H1 (cell line): Measurements from ENCODE around the gene HLA-DQA1. TPM values are rescaled to one million over a fixed set of nuclear protein-coding genes. Genes with fewer than 3 reads are reported as not detected.

Experiments used
- CTCF ChIA-PET: fragments of 300-600 bp; sonication (Branson Sonifier 250); formaldehyde crosslinking; loops from one replicate; lab custom pipeline; 2021; ENCODE audit not compliant: partially characterized antibody; lab: Charles Lee
- POLR2A ChIA-PET: fragments of 300-600 bp; sonication (Branson Sonifier 250); formaldehyde crosslinking; loops from one replicate; lab custom pipeline; 2021; ENCODE audit warnings: inconsistent platforms; ENCODE audit not compliant: partially characterized antibody; lab: Charles Lee
- DNase-seq, 2 experiments: peaks; one replicate each; pipeline versions ENCODE4 v3.0.0 to v3.0.0-alpha.2; 2010 to 2022; ENCODE audit warnings: low spot score in 2 of 2, low read depth in 1 of 2, mixed read lengths in 1 of 2
- FAIRE-seq: peaks from 2 replicates; lab custom pipeline; 2011; peaks lifted over from hg19 to GRCh38; lab: Jason Lieb, UNC
- H2AFZ ChIP-seq: 2 replicates; pipeline ENCODE4 v1.8.1; 2012; ENCODE audit warnings: low read length, inconsistent platforms
- H2AK5ac ChIP-seq: 2 replicates; pipeline ENCODE4 v1.6.1; 2013; ENCODE audit warnings: low read depth, low read length
- H2BK120ac ChIP-seq: replicated peaks from 2 replicates; pipeline ENCODE3; 2013; ENCODE audit warnings: low read depth, low read length, inconsistent platforms
- H2BK12ac ChIP-seq: 2 replicates; pipeline ENCODE4 v1.6.1; 2013; ENCODE audit warnings: low read depth, low read length
- H2BK15ac ChIP-seq: 2 replicates; pipeline ENCODE4 v1.6.1; 2013; ENCODE audit warnings: low read length
- H2BK20ac ChIP-seq: 2 replicates; pipeline ENCODE4 v1.6.1; 2013; ENCODE audit warnings: low read length
- H2BK5ac ChIP-seq: 2 replicates; pipeline ENCODE4 v1.6.1; 2013; ENCODE audit warnings: low read depth, low read length
- H3K14ac ChIP-seq: 2 replicates; pipeline ENCODE4 v1.6.1; 2013; ENCODE audit warnings: inconsistent platforms; ENCODE audit not compliant: insufficient read length
- H3K18ac ChIP-seq: 2 replicates; pipeline ENCODE4 v1.6.1; 2013; ENCODE audit warnings: low read length; ENCODE audit errors: extremely low read depth
- H3K23ac ChIP-seq: 2 replicates; pipeline ENCODE4 v1.6.1; 2013; ENCODE audit warnings: inconsistent platforms; ENCODE audit not compliant: insufficient read length
- H3K23me2 ChIP-seq: 2 replicates; pipeline ENCODE4 v1.6.1; 2013; ENCODE audit warnings: low read depth, low read length
- H3K27ac ChIP-seq: 2 replicates; pipeline ENCODE4 v1.6.1; 2011; ENCODE audit warnings: low read depth, low read length, inconsistent platforms
- H3K27me3 ChIP-seq, 4 experiments: replicated peaks in 1 of 4; 1 replicate in 1 of 4; 2 replicates in 3 of 4; pipeline versions ENCODE4 v1.6.1 to v1.8.1; 2011 to 2013; ENCODE audit warnings: low read length in 3 of 4, mild to moderate bottlenecking in 3 of 4, inconsistent platforms in 2 of 4, mixed read lengths in 2 of 4, moderate library complexity in 1 of 4; ENCODE audit not compliant: control insufficient read depth in 3 of 4, insufficient read depth in 3 of 4; ENCODE audit errors: extremely low read depth in 1 of 4
- H3K36me3 ChIP-seq, 4 experiments: 2 replicates each; pipeline versions ENCODE4 v1.6.1 to v1.8.1; 2011 to 2013; ENCODE audit warnings: mild to moderate bottlenecking in 4 of 4, low read length in 3 of 4, moderate library complexity in 2 of 4, control low read depth in 1 of 4, inconsistent platforms in 1 of 4; ENCODE audit not compliant: insufficient read depth in 4 of 4, control insufficient read depth in 2 of 4
- H3K4ac ChIP-seq: replicated peaks from 2 replicates; pipeline ENCODE3; 2013; ENCODE audit warnings: low read length, low read depth, mixed read lengths, inconsistent platforms; ENCODE audit not compliant: insufficient read length
- H3K4me1 ChIP-seq, 4 experiments: replicated peaks in 1 of 4; 1 replicate in 1 of 4; 2 replicates in 3 of 4; pipeline versions ENCODE4 v1.6.1 to v1.8.1; 2011 to 2013; ENCODE audit warnings: low read length in 3 of 4, inconsistent platforms in 2 of 4, mixed read lengths in 1 of 4; ENCODE audit not compliant: insufficient read depth in 4 of 4, control insufficient read depth in 3 of 4
- H3K4me2 ChIP-seq, 2 experiments: 2 replicates each; pipeline versions ENCODE4 v1.6.1 to v1.8.1; 2011 to 2013; ENCODE audit warnings: low read depth in 2 of 2, low read length in 2 of 2, control low read depth in 1 of 2, inconsistent platforms in 1 of 2, mild to moderate bottlenecking in 1 of 2; ENCODE audit not compliant: insufficient read depth in 1 of 2
- H3K4me3 ChIP-seq, 4 experiments: fragments of 200-600, 300-600 bp in 1 of 4; sonication (generic), shearing (Covaris generic), sonication (Bioruptor Twin) in 1 of 4; 2 replicates each; pipeline versions ENCODE4 v1.5.1 to v1.8.1; 2011 to 2016; ENCODE audit warnings: low read length in 4 of 4, low read depth in 3 of 4, control low read depth in 2 of 4, inconsistent platforms in 2 of 4, mild to moderate bottlenecking in 2 of 4, mixed read lengths in 1 of 4, moderate library complexity in 1 of 4; ENCODE audit not compliant: insufficient read depth in 2 of 4; ENCODE audit errors: extremely low read depth in 1 of 4
- H3K56ac ChIP-seq: replicated peaks from 2 replicates; pipeline ENCODE3; 2013; ENCODE audit warnings: low read depth, mild to moderate bottlenecking, mixed read lengths, low read length, inconsistent platforms; ENCODE audit not compliant: insufficient read length
- H3K79me1 ChIP-seq: 2 replicates; pipeline ENCODE4 v1.6.1; 2013; ENCODE audit warnings: low read depth, low read length, control low read depth
- H3K79me2 ChIP-seq, 2 experiments: 2 replicates each; pipeline versions ENCODE4 v1.6.1 to v1.8.1; 2012 to 2013; ENCODE audit warnings: low read length in 2 of 2, mild to moderate bottlenecking in 2 of 2, inconsistent platforms in 1 of 2; ENCODE audit not compliant: insufficient read depth in 2 of 2, control insufficient read depth in 1 of 2
- H3K9ac ChIP-seq, 4 experiments: replicated peaks in 1 of 4; 1 replicate in 1 of 4; 2 replicates in 3 of 4; pipeline versions ENCODE4 v1.6.1 to v1.8.1; 2011 to 2013; ENCODE audit warnings: low read depth in 3 of 4, low read length in 3 of 4, control low read depth in 2 of 4, mild to moderate bottlenecking in 2 of 4, moderate library complexity in 2 of 4, inconsistent platforms in 1 of 4; ENCODE audit errors: extremely low read depth in 1 of 4
- H3K9me3 ChIP-seq, 2 experiments: 2 replicates each; pipeline versions ENCODE4 v1.6.1 to v1.8.1; 2012 to 2013; ENCODE audit warnings: mild to moderate bottlenecking in 2 of 2, moderate library complexity in 2 of 2, control low read depth in 1 of 2, inconsistent platforms in 1 of 2, low read depth in 1 of 2, low read length in 1 of 2, mixed read lengths in 1 of 2; ENCODE audit not compliant: insufficient read depth in 2 of 2
- H4K20me1 ChIP-seq, 2 experiments: replicated peaks in 1 of 2; 2 replicates each; pipeline versions ENCODE3 to v1.8.1; 2011 to 2013; ENCODE audit warnings: inconsistent platforms in 2 of 2, low read length in 2 of 2, mild to moderate bottlenecking in 1 of 2; ENCODE audit not compliant: insufficient read depth in 2 of 2, control insufficient read depth in 1 of 2
- H4K5ac ChIP-seq: 2 replicates; pipeline ENCODE4 v1.6.1; 2013; ENCODE audit warnings: low read length, low read depth, mixed read lengths, inconsistent platforms; ENCODE audit not compliant: insufficient read length
- H4K8ac ChIP-seq: 2 replicates; pipeline ENCODE4 v1.8.0; 2013; ENCODE audit warnings: mild to moderate bottlenecking, moderate library complexity, low read length, inconsistent platforms; ENCODE audit not compliant: insufficient read depth; ENCODE audit errors: extremely low read depth
- H4K91ac ChIP-seq: replicated peaks from 2 replicates; pipeline ENCODE3; 2013; ENCODE audit warnings: low read length, mixed read lengths, inconsistent platforms; ENCODE audit not compliant: insufficient read length
- CEBPB ChIP-seq: IDR thresholded peaks from 2 replicates; pipeline ENCODE4 v1.6.1; 2012; ENCODE audit warnings: low read depth, low read length
- CREB1 ChIP-seq: IDR thresholded peaks from 2 replicates; pipeline ENCODE4 v1.6.1; 2012; ENCODE audit warnings: inconsistent platforms
- GTF2F1 ChIP-seq: IDR thresholded peaks from 2 replicates; pipeline ENCODE4 v1.6.1; 2012; ENCODE audit warnings: low read depth, low read length, improper control_type of control experiment, borderline replicate concordance
- RBBP5 ChIP-seq: IDR thresholded peaks from 2 replicates; pipeline ENCODE4 v1.7.1; 2012; ENCODE audit warnings: low read depth, mild to moderate bottlenecking, inconsistent platforms, low read length, moderate library complexity, borderline replicate concordance
- RFX5 ChIP-seq: IDR thresholded peaks from 2 replicates; pipeline ENCODE4 v1.6.1; 2011; ENCODE audit warnings: low read depth, low read length, improper control_type of control experiment, borderline replicate concordance
- SP2 ChIP-seq: IDR thresholded peaks from 2 replicates; pipeline ENCODE4 v1.6.1; 2012; ENCODE audit warnings: mild to moderate bottlenecking, low read length, inconsistent platforms
- TAF1 ChIP-seq: IDR thresholded peaks from 2 replicates; pipeline ENCODE4 v1.6.1; 2011; ENCODE audit warnings: mild to moderate bottlenecking, low read depth, low read length
- WGBS, 2 experiments: shearing (Covaris generic) in 1 of 2; methylation state at CpG; one replicate each; pipeline versions ENCODE4 v1.1.6 to v1.1.7; 2013 to 2015; ENCODE audit warnings: low lambda C conversion rate in 2 of 2, mixed read lengths in 2 of 2, inconsistent platforms in 1 of 2, low coverage in 1 of 2, missing lambda C conversion rate in 1 of 2; ENCODE audit not compliant: insufficient replicate concordance in 2 of 2, insufficient coverage in 1 of 2, insufficient read length in 1 of 2; ENCODE audit errors: extremely low coverage in 1 of 2, missing lambda C conversion rate in 1 of 2; 5-methylcytosine and 5-hydroxymethylcytosine counted together
- polyA plus RNA-seq, 7 experiments: library from polyadenylated mRNA; depleted of rRNA in 3 of 7; stranded (reverse) in 5 of 7; unstranded in 2 of 7; fragments of >200 nt in 5 of 7; fragments of 200-250 nt in 2 of 7; gene quantifications; 1 replicate in 5 of 7; 2 replicates in 1 of 7; 4 replicates in 1 of 7; pipeline versions ENCODE4 v1.2.1 to v1.2.3, GENCODE V29; 2011 to 2013; ENCODE audit warnings: missing spikeins in 2 of 7, mixed read lengths in 2 of 7
- total RNA-seq: library from RNA; stranded (reverse); fragmentation: NEBNext Ultra II Directional; extraction: Animal tissue kit (Norgen Biotek cat#: 25700); gene quantifications from 2 replicates; pipeline ENCODE4 v1.2.1, GENCODE V29; 2021

The HLA-DQA1 gene
- total and polyA plus RNA-seq, 2 of the 8 experiments (the other 6 are each of a cell fraction or from before 2014, with no cell fraction given) = 0.12 TPM; not detected in 1

DNA sequence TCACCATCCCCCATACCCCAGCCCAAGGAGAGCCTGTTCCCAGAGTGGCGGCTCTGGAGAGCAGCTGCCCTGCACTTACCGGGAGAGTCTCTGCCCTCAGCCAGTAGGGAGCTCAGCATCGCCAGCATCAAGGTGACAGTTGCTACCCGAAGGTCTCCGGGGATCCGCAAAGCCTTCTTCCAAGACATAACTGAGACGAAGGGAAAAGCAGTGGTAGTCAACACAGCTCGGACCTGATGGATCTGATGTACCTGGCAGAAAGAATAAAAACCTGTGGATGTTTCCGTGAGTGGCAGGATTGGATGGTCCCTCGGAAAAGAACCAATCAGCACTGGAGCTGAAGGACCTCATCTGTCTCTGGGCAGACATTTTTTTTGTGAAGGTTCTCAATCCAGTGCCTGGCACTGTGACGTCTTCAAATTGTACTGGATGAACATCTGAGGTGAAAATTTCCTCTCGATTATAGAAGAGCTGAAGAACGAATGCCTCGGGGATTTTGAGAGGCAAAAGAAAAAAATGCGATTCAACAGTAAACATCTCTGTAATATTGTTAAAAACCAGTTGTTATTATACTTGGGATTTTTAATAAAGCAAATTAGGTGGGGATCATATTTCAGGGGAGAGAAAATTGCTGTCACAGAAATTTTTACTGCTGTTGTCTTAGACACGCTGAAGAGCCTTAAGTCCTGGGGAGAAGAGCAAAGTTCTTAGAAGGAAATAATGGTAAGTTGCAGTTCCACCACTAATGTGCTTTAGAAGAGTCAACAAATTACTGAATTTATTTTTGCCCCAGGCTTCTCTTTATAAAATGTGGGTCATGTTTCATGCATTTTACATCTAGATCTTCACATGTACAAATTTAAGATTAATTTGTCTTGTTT lies 29.5 kb downstream of the HLA-DQA1 start, which contains the start of gene HLA-DQB1:
Gene HLA-DQB1 (minus strand): TSS at position 238 of the 881 bp plus-strand sequence. CDS start 50 bp downstream, at position 188.
- TF ChIP-seq CEBPB (no peak), SP2 (no peak), GTF2F1 (no peak), RFX5 (peak; percentile 91), CREB1 (peak; percentile 61; the same call in 1 of the 2 replicates), TAF1 (no peak), RBBP5 (no peak)
- TF ChIP-seq, all 59 proteins: peak for 2
- WGBS, 2 experiments = 37% methylated on average over 16 of the region's 16 CpGs; no CpG with 5 or more reads in 1 of the 2 experiments

More for the DNA sequence above, 29.5 kb downstream of the HLA-DQA1 start, which contains the start of gene HLA-DQB1:
- H2AFZ ChIP-seq = no peak within 1 kb of the TSS; the same call in 1 of the 2 replicates
- H2BK15ac ChIP-seq = no peak within 1 kb of the TSS
- H3K27me3 ChIP-seq = peaks cover 0 to 14% (median 5%) of the 10 kb centered on the region in 4 experiments; a peak in 3 of 7 replicates
- no peaks in the 10 kb centered on the region for H3K36me3 ChIP-seq
- no peaks in the 10 kb centered on the region for H3K79me1 ChIP-seq
- FAIRE-seq (peak; percentile 62), DNase-seq (no peak)
- H3K4ac ChIP-seq = no peak within 1 kb of the TSS
- peaks cover under 1 to 5% of the 10 kb centered on the region in 2 experiments; a peak in 1 of 4 replicates for H3K9me3 ChIP-seq
- ChIA-PET CTCF (interaction anchor here (0.8 kb wide), 1 partner anchor 34 kb away, joined by 3 read pairs; no protein-coding TSS in a partner anchor), POLR2A (interaction anchor here (0.6 to 1.2 kb wide), 2 partner anchors 119 to 480 kb away, joined by 3 read pairs; no protein-coding TSS in a partner anchor)
- no peaks in the 10 kb centered on the region for H4K20me1 ChIP-seq
- H3K14ac ChIP-seq = no peak within 1 kb of the TSS
- H3K23ac ChIP-seq = no peak within 1 kb of the TSS
- H4K8ac ChIP-seq = no peak within 1 kb of the TSS
- H2BK12ac ChIP-seq = no peak within 1 kb of the TSS
- H2BK120ac ChIP-seq = no peak within 1 kb of the TSS
- H4K5ac ChIP-seq = no peak within 1 kb of the TSS
- peak within 1 kb of the TSS; percentile 31 to 38; a peak in 3 of 4 replicates for H3K4me2 ChIP-seq
- no peak within 1 kb of the TSS for H2BK20ac ChIP-seq
- no peak within 1 kb of the TSS for H3K18ac ChIP-seq
- H2BK5ac ChIP-seq = no peak within 1 kb of the TSS
- no peak within 1 kb of the TSS for H4K91ac ChIP-seq
- no peak within 1 kb of the TSS for H3K56ac ChIP-seq
- H3K9ac ChIP-seq = no peak within 1 kb of the TSS
- peak within 1 kb of the TSS; percentile 21 to 47 (median 32); a peak in 4 of 8 replicates for H3K4me3 ChIP-seq
- no peaks in the 10 kb centered on the region for H3K23me2 ChIP-seq
- H3K79me2 ChIP-seq = no peaks in the 10 kb centered on the region
- no peak within 1 kb of the TSS for H2AK5ac ChIP-seq
- H3K27ac ChIP-seq = no peak within 1 kb of the TSS
- no peaks in the 10 kb centered on the region; a peak in 1 of 7 replicates for H3K4me1 ChIP-seq
